Kidney glomerular epithelial cell (primary cell): ENCODE results near the gene CSF1R.

Experiments used
- DNase-seq: peaks from one replicate; lab custom pipeline; 2025; lab: John Stamatoyannopoulos, UW

Gene CSF1R

GRCh38 chr5:150085950-150086715 is at the start of gene CSF1R:
Gene CSF1R (minus strand): TSS chr5:150086554. CDS start chr5:150086427, 127 bp downstream.
- no peak for DNase-seq

GRCh38 chr5:150135557-150136304 is 49.4 kb upstream of the CSF1R start:
- DNase-seq: no peak

- DNase-seq: no peak
These were observed 47.8 kb upstream of the CSF1R start for GRCh38 chr5:150134198-150134588.

DNA sequence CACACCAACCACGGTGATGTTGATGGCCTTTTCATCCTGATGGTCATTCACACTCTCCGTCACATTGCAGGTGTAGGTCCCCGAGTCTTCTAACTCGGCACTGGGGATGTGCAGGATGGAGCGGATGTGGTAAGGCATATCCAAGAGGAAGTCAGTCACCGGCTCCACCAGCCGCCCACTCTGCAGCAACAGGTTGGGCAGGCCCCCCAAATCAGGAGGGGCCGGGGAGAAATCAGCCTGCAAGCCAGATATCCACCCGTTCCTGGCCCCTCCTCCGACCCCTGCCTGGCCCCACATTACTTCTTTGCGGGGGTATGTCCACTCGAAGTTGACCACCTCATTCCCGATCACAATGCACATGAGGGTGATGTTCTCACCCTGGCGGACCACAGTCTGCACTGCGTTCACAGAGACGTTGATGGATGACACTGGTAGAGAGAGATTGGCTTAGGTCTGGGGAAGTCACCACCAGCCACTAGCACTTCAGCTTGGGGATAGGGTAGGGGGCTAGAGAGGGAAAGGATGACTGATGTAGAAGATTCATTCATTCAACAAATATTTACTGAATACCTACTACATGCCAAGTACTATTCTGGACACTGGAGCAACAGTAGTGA is 47.3 kb upstream of the CSF1R start:
- no peak for DNase-seq

GRCh38 chr5:150132740-150133139 is 46.4 kb upstream of the CSF1R start:
- DNase-seq: no peak

DNA sequence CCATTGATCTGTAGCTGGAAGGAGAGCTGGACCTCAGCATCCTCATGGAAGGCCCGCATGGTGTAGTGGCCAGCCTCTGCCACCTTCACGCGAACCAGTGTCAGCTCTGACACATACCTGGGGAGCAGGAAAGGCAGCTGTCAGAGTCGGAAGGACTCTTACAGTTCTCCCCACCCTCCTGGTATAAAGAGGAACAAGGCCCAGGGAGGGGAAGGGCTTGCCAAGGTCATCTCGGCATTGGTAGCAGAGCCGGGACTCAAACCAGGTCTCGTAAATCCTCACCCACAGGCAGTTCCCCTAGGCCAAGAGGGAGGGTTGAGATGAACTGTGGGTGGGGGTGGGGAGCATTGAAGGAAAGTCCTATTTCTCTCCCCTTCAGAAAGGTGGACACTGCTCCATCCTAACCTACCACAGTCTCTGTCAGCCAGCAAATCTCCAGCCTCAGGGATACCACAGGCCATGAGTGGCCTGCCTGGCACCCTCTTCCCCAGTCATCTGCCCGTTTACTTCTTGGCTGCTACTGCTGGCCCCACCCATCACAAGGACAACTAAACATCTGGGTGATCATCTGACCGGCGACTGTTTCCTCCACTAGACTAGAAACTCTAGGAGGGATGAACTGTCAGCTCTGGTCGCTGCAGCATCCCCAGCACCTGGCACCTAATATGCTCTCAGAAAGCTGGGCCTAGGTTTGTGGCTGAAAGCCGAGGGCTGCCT is 45.8 kb upstream of the CSF1R start:
- DNase-seq: no peak

- DNase-seq: no peak
These were observed 45.1 kb upstream of the CSF1R start for GRCh38 chr5:150131461-150131860.

- no peak for DNase-seq
These were observed 44.2 kb upstream of the CSF1R start for GRCh38 chr5:150130493-150130922.

- DNase-seq: peak; percentile 74
These were observed 43.6 kb upstream of the CSF1R start for GRCh38 chr5:150129813-150130492.

DNA sequence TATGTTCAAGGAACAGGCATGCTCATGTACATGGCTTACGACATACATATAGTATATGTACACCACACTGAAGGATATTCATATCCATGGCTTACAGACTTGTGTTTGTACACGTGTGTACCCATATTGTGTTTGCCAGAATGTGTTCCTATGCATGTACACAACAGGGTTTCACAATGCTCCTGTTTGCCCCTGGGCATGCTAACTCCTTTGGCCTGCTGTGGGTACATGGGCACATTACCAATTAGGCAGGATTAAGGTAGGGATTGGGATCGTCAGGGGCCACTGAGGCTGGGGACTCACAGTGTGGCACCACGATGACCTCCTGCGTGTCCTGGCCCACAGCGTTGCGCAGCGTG is 43.1 kb upstream of the CSF1R start:
- DNase-seq: no peak

- no peak for DNase-seq
These were observed 40.5 kb upstream of the CSF1R start for GRCh38 chr5:150126921-150127265.

GRCh38 chr5:150126199-150126920 is 40.0 kb upstream of the CSF1R start:
- DNase-seq: no peak

GRCh38 chr5:150125334-150125733 is 39.0 kb upstream of the CSF1R start:
- no peak for DNase-seq

DNA sequence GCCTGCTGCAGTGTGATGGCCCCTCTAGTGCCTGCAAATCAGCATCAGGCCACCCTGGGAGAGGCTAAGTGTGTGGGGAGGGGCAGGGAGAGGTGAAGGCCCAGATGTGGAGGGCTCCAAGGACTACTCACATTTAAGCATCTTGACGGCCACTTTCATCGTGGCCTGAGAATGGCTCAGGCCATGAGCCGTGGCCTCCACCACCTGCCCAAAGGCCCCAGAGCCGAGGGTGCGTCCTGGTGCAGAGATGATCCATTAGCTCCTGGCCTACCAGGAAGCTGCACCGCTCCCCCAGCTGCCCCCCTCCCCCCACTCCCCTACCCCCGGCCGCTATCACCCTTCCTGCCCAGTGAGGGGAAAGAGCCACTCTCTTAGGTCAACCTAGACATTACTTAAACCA is 38.2 kb upstream of the CSF1R start:
- no peak for DNase-seq

- DNase-seq: no peak
These were observed 37.8 kb upstream of the CSF1R start for GRCh38 chr5:150124111-150124557.

- no peak for DNase-seq
These were observed 37.2 kb upstream of the CSF1R start for GRCh38 chr5:150123542-150123941.

- no peak for DNase-seq
These were observed 36.5 kb upstream of the CSF1R start for GRCh38 chr5:150122536-150123481.

DNA sequence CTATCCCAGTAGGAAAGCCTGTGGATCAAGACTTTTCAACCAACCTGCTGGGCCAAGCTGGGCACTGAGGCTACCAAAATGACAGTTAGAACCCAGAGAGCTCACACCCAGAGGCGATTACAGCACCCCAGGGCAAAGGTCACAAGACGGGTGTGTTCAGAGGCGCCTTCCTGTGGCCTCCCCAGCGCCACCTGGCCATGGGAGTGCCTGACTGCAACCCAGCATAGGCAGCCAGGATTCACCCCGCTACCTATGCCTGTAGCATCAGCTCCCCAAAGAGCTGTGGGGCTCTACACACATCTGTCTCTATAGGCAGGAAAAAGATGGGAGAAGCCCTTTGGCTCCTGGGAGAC is 35.8 kb upstream of the CSF1R start:
- no peak for DNase-seq

- DNase-seq: no peak
These were observed 35.2 kb upstream of the CSF1R start for GRCh38 chr5:150121448-150122157.
